ENCODE measurements around the gene SPTBN5.

The SPTBN5 gene

GRCh38 chr15:41919201-41919820 is 25.5 kb upstream of the SPTBN5 start:
- Mint-ChIP-seq H3K36me3 (ENCODE audit: low read depth) (peaks cover 96% of the 10 kb centered on the region), H3K4me3 (no peak overlapping the region), H3K27ac (peak overlapping the region; percentile 94), H3K9me3 (no peaks in the 10 kb centered on the region), H3K4me1 (ENCODE audit: low read depth) (peaks cover 95% of the 10 kb centered on the region), H3K27me3 (no peaks in the 10 kb centered on the region)
- intact Hi-C loops (cut with micrococcal nuclease) = loop anchor here (5.0 kb wide), 1 partner anchor 48 kb away; no protein-coding TSS in a partner anchor

GRCh38 chr15:41918506-41919126 is 24.8 kb upstream of the SPTBN5 start:
- H3K27me3 Mint-ChIP-seq = no peaks in the 10 kb centered on the region
- H3K4me1 Mint-ChIP-seq (ENCODE audit: low read depth) = peaks cover 94% of the 10 kb centered on the region
- H3K4me3 Mint-ChIP-seq = no peak overlapping the region
- peak overlapping the region; percentile 94 for H3K27ac Mint-ChIP-seq
- no peaks in the 10 kb centered on the region for H3K9me3 Mint-ChIP-seq
- intact Hi-C loops (cut with micrococcal nuclease) = loop anchor here (5.0 kb wide), 1 partner anchor 49 kb away; no protein-coding TSS in a partner anchor
- H3K36me3 Mint-ChIP-seq (ENCODE audit: low read depth) = peaks cover 96% of the 10 kb centered on the region

- intact Hi-C loops (cut with micrococcal nuclease) = loop anchor here (5.0 kb wide), 1 partner anchor 49 kb away; no protein-coding TSS in a partner anchor
- Mint-ChIP-seq H3K4me3 (no peak overlapping the region), H3K36me3 (ENCODE audit: low read depth) (peaks cover 96% of the 10 kb centered on the region), H3K9me3 (no peaks in the 10 kb centered on the region), H3K4me1 (ENCODE audit: low read depth) (peaks cover 93% of the 10 kb centered on the region), H3K27ac (peak overlapping the region; percentile 94), H3K27me3 (no peaks in the 10 kb centered on the region)
These were observed 24.0 kb upstream of the SPTBN5 start for GRCh38 chr15:41917767-41918430.

GRCh38 chr15:41915255-41915994 is 21.6 kb upstream of the SPTBN5 start:
- no peaks in the 10 kb centered on the region for H3K27me3 Mint-ChIP-seq
- no peaks in the 10 kb centered on the region for H3K9me3 Mint-ChIP-seq
- H3K4me3 Mint-ChIP-seq = peak overlapping the region; percentile 39
- H3K27ac Mint-ChIP-seq = peak overlapping the region; percentile 94
- intact Hi-C loops (cut with micrococcal nuclease) = loop anchor here (1.0 to 5.0 kb wide), 2 partner anchors 15 to 52 kb away; no protein-coding TSS in a partner anchor
- H3K4me1 Mint-ChIP-seq (ENCODE audit: low read depth) = peaks cover 92% of the 10 kb centered on the region
- H3K36me3 Mint-ChIP-seq (ENCODE audit: low read depth) = peaks cover 94% of the 10 kb centered on the region

GRCh38 chr15:41914411-41914810 is 20.6 kb upstream of the SPTBN5 start:
- Mint-ChIP-seq H3K27me3 (no peaks in the 10 kb centered on the region), H3K9me3 (no peaks in the 10 kb centered on the region), H3K27ac (peak overlapping the region; percentile 94), H3K4me3 (no peak overlapping the region), H3K4me1 (ENCODE audit: low read depth) (peaks cover 94% of the 10 kb centered on the region), H3K36me3 (ENCODE audit: low read depth) (peaks cover 94% of the 10 kb centered on the region)
- intact Hi-C loops (cut with micrococcal nuclease) = no loop called here

GRCh38 chr15:41913256-41913655 is 19.4 kb upstream of the SPTBN5 start:
- H3K4me3 Mint-ChIP-seq = no peak overlapping the region

GRCh38 chr15:41911691-41912345 is 18.0 kb upstream of the SPTBN5 start:
- intact Hi-C loops (cut with micrococcal nuclease) = no loop called here

More at GRCh38 chr15:41913256-41913655, 19.4 kb upstream of the SPTBN5 start:
- no peaks in the 10 kb centered on the region for H3K9me3 Mint-ChIP-seq
- intact Hi-C loops (cut with micrococcal nuclease) = no loop called here
- peak overlapping the region; percentile 95 for H3K27ac Mint-ChIP-seq
- H3K27me3 Mint-ChIP-seq = no peaks in the 10 kb centered on the region
- peaks cover 91% of the 10 kb centered on the region for H3K4me1 Mint-ChIP-seq (ENCODE audit: low read depth)
- H3K36me3 Mint-ChIP-seq (ENCODE audit: low read depth) = peaks cover 94% of the 10 kb centered on the region

GRCh38 chr15:41908736-41909461 is 15.0 kb upstream of the SPTBN5 start:
- Mint-ChIP-seq H3K27me3 (no peaks in the 10 kb centered on the region), H3K4me3 (no peak overlapping the region), H3K9me3 (no peaks in the 10 kb centered on the region), H3K27ac (peak overlapping the region; percentile 89), H3K4me1 (ENCODE audit: low read depth) (peaks cover 92% of the 10 kb centered on the region), H3K36me3 (ENCODE audit: low read depth) (peaks cover 99% of the 10 kb centered on the region)
- intact Hi-C loops (cut with micrococcal nuclease) = loop anchor here (10.0 kb wide), 1 partner anchor 134 kb away; the partner anchor contains the start of gene MAPKBP1

More at GRCh38 chr15:41911691-41912345, 18.0 kb upstream of the SPTBN5 start:
- Mint-ChIP-seq H3K9me3 (no peaks in the 10 kb centered on the region), H3K4me3 (peak overlapping the region; percentile 13), H3K27ac (peak overlapping the region; percentile 95), H3K27me3 (no peaks in the 10 kb centered on the region), H3K36me3 (ENCODE audit: low read depth) (peaks cover 97% of the 10 kb centered on the region), H3K4me1 (ENCODE audit: low read depth) (peaks cover 92% of the 10 kb centered on the region)

GRCh38 chr15:41907141-41907540 is 13.3 kb upstream of the SPTBN5 start:
- H3K4me3 Mint-ChIP-seq = peak overlapping the region; percentile 44
- peak overlapping the region; percentile 89 for H3K27ac Mint-ChIP-seq
- no peaks in the 10 kb centered on the region for H3K27me3 Mint-ChIP-seq
- H3K4me1 Mint-ChIP-seq (ENCODE audit: low read depth) = peaks cover 76% of the 10 kb centered on the region
- no peaks in the 10 kb centered on the region for H3K9me3 Mint-ChIP-seq
- intact Hi-C loops (cut with micrococcal nuclease) = loop anchor here (10.0 kb wide), 1 partner anchor 132 kb away; the partner anchor contains the start of gene MAPKBP1
- peaks cover 99% of the 10 kb centered on the region for H3K36me3 Mint-ChIP-seq (ENCODE audit: low read depth)

GRCh38 chr15:41906608-41907007 is 12.8 kb upstream of the SPTBN5 start:
- H3K4me1 Mint-ChIP-seq (ENCODE audit: low read depth) = peaks cover 71% of the 10 kb centered on the region
- H3K27ac Mint-ChIP-seq = peak overlapping the region; percentile 89
- no peaks in the 10 kb centered on the region for H3K9me3 Mint-ChIP-seq
- H3K27me3 Mint-ChIP-seq = no peaks in the 10 kb centered on the region
- H3K4me3 Mint-ChIP-seq = peak overlapping the region; percentile 44
- peaks cover 99% of the 10 kb centered on the region for H3K36me3 Mint-ChIP-seq (ENCODE audit: low read depth)
- intact Hi-C loops (cut with micrococcal nuclease) = loop anchor here (10.0 kb wide), 1 partner anchor 132 kb away; the partner anchor contains the start of gene MAPKBP1

GRCh38 chr15:41905036-41905793 is 11.4 kb upstream of the SPTBN5 start:
- H3K9me3 Mint-ChIP-seq = no peaks in the 10 kb centered on the region
- H3K36me3 Mint-ChIP-seq (ENCODE audit: low read depth) = peaks cover 100% of the 10 kb centered on the region
- no peaks in the 10 kb centered on the region for H3K27me3 Mint-ChIP-seq
- H3K4me3 Mint-ChIP-seq = no peak overlapping the region
- intact Hi-C loops (cut with micrococcal nuclease) = loop anchor here (2.0 to 10.0 kb wide), 2 partner anchors 76 to 130 kb away; partner anchors contain the start of genes JMJD7 and MAPKBP1
- H3K4me1 Mint-ChIP-seq (ENCODE audit: low read depth) = peaks cover 58% of the 10 kb centered on the region
- peak overlapping the region; percentile 89 for H3K27ac Mint-ChIP-seq

- H3K27ac Mint-ChIP-seq = peak overlapping the region; percentile 89
These were observed 10.7 kb upstream of the SPTBN5 start for GRCh38 chr15:41904541-41905005.

More at GRCh38 chr15:41904541-41905005, 10.7 kb upstream of the SPTBN5 start:
- intact Hi-C loops (cut with micrococcal nuclease) = loop anchor here (2.0 to 10.0 kb wide), 2 partner anchors 76 to 130 kb away; partner anchors contain the start of genes JMJD7 and MAPKBP1
- Mint-ChIP-seq H3K27me3 (no peaks in the 10 kb centered on the region), H3K9me3 (no peaks in the 10 kb centered on the region), H3K4me3 (no peak overlapping the region), H3K36me3 (ENCODE audit: low read depth) (peaks cover 100% of the 10 kb centered on the region), H3K4me1 (ENCODE audit: low read depth) (peaks cover 51% of the 10 kb centered on the region)
